ENCODE data around the gene PCBD1. TPM values are rescaled to one million over a fixed set of nuclear protein-coding genes. Genes with fewer than 3 reads are reported as not detected.

PCBD1 gene
- total and polyA plus RNA-seq, 2 experiments from 2014 or later: 33.3 to 78.5 TPM

DNA sequence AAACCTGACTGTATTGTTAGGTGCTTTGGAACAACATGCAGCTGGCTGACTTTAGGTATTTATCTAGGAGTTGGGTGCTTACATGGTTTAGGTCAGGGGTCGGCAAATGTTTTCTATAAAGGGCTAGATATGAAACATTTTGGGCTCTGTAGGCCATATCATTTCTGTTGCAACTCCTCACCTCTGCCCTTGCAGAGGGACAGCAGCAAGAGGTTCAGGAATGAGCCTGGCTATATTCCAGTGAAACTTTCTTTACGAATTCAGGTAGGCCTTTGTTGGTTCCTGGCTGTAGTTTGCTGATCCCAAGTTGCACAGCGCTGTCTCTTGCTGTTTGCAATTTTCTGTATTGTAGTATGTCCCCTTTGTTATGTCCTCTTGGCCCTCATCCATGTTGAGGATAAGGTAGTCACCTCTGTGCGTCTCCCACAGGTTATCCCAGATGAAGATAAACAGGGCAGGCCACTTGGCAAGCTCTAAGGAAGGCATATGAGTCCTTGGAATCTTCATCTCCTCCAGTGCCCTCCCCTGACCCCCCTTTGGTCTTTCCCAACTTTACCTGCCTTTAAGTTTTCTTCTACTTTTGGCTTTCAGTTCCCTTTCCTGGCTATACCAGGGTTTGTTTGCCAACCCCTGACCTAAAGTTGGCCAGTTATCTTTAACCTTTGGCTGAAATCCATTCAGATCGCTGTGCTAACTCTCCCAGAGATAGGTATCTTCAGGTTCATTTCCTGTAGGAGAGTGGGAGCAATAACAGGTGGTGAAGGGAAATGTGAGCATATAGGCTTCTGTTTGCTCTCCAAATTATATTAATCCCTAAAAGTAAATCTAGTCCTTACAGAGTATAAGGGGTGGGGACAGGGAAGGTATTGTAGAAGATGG, 36.5 kb downstream of the PCBD1 start:
- Mint-ChIP-seq H3K27me3 (ENCODE audit: insufficient read depth, low read depth, poor library complexity) (peaks cover 4% of the 10 kb centered on the region), H3K27ac (no peak overlapping the region), H3K4me1 (no peaks in the 10 kb centered on the region), H3K9me3 (no peaks in the 10 kb centered on the region), H3K36me3 (ENCODE audit: low read depth) (peaks cover 38% of the 10 kb centered on the region; the same call in 2 of the 3 replicates), H3K4me3 (no peak overlapping the region)
- H3F3A ChIP-seq (replicated peaks; ENCODE audit: low read depth): no peaks in the 10 kb centered on the region
- no peaks in the 10 kb centered on the region for H3K27me3 ChIP-seq (ENCODE audit: insufficient read depth)
- H2AFZ ChIP-seq: no peak overlapping the region
- no peak overlapping the region for H3K4me2 ChIP-seq
- peaks cover 5% of the 10 kb centered on the region; the same call in 1 of the 2 replicates for H4K20me1 ChIP-seq (replicated peaks; ENCODE audit: insufficient read depth)
- H3K36me3 ChIP-seq (ENCODE audit: insufficient read depth): peaks cover 16% of the 10 kb centered on the region; the same call in 1 of the 2 replicates
- no peak overlapping the region for H3K4me3 ChIP-seq
- H3K9me2 ChIP-seq (ENCODE audit: insufficient read depth): no peaks in the 10 kb centered on the region
- 0 out of 2 replicates have a peak, but pooled peaks cover 4% of the 10 kb centered on the region for H3K79me2 ChIP-seq (replicated peaks; ENCODE audit: insufficient read depth)
- TF ChIP-seq NANOG (IDR thresholded peaks at IDR 0.05; ENCODE audit: borderline replicate concordance) (no peak), EZH2 (IDR thresholded peaks at IDR 0.05; ENCODE audit: low read depth, unreplicated experiment) (no peak), POLR2AphosphoS5 (IDR thresholded peaks at IDR 0.05; ENCODE audit: low read depth) (no peak), EZH2phosphoT487 (IDR thresholded peaks at IDR 0.05; ENCODE audit: unreplicated experiment) (no peak), JUNB (IDR thresholded peaks at IDR 0.05; ENCODE audit: unreplicated experiment) (no peak), ZNF114 (CRISPR knock-in tag; IDR thresholded peaks at IDR 0.05) (no peak), ZNF331 (CRISPR knock-in tag; IDR thresholded peaks at IDR 0.05; ENCODE audit: low read depth) (no peak), STAT1 (IDR thresholded peaks at IDR 0.05; ENCODE audit: unreplicated experiment) (no peak)
- TF ChIP-seq, protein P1, sequence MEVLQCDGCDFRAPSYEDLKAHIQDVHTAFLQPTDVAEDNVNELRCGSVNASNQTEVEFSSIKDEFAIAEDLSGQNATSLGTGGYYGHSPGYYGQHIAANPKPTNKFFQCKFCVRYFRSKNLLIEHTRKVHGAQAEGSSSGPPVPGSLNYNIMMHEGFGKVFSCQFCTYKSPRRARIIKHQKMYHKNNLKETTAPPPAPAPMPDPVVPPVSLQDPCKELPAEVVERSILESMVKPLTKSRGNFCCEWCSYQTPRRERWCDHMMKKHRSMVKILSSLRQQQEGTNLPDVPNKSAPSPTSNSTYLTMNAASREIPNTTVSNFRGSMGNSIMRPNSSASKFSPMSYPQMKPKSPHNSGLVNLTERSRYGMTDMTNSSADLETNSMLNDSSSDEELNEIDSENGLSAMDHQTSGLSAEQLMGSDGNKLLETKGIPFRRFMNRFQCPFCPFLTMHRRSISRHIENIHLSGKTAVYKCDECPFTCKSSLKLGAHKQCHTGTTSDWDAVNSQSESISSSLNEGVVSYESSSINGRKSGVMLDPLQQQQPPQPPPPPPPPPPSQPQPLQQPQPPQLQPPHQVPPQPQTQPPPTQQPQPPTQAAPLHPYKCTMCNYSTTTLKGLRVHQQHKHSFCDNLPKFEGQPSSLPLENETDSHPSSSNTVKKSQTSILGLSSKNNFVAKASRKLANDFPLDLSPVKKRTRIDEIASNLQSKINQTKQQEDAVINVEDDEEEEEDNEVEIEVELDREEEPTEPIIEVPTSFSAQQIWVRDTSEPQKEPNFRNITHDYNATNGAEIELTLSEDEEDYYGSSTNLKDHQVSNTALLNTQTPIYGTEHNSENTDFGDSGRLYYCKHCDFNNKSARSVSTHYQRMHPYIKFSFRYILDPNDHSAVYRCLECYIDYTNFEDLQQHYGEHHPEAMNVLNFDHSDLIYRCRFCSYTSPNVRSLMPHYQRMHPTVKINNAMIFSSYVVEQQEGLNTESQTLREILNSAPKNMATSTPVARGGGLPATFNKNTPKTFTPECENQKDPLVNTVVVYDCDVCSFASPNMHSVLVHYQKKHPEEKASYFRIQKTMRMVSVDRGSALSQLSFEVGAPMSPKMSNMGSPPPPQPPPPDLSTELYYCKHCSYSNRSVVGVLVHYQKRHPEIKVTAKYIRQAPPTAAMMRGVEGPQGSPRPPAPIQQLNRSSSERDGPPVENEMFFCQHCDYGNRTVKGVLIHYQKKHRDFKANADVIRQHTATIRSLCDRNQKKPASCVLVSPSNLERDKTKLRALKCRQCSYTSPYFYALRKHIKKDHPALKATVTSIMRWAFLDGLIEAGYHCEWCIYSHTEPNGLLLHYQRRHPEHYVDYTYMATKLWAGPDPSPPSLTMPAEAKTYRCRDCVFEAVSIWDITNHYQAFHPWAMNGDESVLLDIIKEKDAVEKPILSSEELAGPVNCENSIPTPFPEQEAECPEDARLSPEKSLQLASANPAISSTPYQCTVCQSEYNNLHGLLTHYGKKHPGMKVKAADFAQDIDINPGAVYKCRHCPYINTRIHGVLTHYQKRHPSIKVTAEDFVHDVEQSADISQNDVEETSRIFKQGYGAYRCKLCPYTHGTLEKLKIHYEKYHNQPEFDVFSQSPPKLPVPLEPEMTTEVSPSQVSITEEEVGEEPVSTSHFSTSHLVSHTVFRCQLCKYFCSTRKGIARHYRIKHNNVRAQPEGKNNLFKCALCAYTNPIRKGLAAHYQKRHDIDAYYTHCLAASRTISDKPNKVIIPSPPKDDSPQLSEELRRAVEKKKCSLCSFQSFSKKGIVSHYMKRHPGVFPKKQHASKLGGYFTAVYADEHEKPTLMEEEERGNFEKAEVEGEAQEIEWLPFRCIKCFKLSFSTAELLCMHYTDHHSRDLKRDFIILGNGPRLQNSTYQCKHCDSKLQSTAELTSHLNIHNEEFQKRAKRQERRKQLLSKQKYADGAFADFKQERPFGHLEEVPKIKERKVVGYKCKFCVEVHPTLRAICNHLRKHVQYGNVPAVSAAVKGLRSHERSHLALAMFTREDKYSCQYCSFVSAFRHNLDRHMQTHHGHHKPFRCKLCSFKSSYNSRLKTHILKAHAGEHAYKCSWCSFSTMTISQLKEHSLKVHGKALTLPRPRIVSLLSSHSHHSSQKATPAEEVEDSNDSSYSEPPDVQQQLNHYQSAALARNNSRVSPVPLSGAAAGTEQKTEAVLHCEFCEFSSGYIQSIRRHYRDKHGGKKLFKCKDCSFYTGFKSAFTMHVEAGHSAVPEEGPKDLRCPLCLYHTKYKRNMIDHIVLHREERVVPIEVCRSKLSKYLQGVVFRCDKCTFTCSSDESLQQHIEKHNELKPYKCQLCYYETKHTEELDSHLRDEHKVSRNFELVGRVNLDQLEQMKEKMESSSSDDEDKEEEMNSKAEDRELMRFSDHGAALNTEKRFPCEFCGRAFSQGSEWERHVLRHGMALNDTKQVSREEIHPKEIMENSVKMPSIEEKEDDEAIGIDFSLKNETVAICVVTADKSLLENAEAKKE (CRISPR knock-in tag; IDR thresholded peaks at IDR 0.05): no peak
- TF ChIP-seq, protein P2, sequence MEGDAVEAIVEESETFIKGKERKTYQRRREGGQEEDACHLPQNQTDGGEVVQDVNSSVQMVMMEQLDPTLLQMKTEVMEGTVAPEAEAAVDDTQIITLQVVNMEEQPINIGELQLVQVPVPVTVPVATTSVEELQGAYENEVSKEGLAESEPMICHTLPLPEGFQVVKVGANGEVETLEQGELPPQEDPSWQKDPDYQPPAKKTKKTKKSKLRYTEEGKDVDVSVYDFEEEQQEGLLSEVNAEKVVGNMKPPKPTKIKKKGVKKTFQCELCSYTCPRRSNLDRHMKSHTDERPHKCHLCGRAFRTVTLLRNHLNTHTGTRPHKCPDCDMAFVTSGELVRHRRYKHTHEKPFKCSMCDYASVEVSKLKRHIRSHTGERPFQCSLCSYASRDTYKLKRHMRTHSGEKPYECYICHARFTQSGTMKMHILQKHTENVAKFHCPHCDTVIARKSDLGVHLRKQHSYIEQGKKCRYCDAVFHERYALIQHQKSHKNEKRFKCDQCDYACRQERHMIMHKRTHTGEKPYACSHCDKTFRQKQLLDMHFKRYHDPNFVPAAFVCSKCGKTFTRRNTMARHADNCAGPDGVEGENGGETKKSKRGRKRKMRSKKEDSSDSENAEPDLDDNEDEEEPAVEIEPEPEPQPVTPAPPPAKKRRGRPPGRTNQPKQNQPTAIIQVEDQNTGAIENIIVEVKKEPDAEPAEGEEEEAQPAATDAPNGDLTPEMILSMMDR (conservative IDR thresholded peaks at IDR 0.05; ENCODE audit: low read depth in 2 of 2): no peak
- no peaks in the 10 kb centered on the region for H3K4me1 ChIP-seq (ENCODE audit: insufficient read depth)
- ATAC-seq: no peak
- no peak for DNase-seq (ENCODE audit: low spot score)
- H3K27ac ChIP-seq (ENCODE audit: low read depth): no peak overlapping the region

Measured in GM23338 (cell line).